HG02759 (cell line): ENCODE results near the gene GPR137.

Experiments used
- ATAC-seq: cut with Tn5 transposase; IDR thresholded peaks from one replicate; pipeline ENCODE4 v1.9.1; 2021; ENCODE audit warnings: mild to moderate bottlenecking, moderate library complexity; ENCODE audit not compliant: unreplicated experiment

Gene GPR137

DNA sequence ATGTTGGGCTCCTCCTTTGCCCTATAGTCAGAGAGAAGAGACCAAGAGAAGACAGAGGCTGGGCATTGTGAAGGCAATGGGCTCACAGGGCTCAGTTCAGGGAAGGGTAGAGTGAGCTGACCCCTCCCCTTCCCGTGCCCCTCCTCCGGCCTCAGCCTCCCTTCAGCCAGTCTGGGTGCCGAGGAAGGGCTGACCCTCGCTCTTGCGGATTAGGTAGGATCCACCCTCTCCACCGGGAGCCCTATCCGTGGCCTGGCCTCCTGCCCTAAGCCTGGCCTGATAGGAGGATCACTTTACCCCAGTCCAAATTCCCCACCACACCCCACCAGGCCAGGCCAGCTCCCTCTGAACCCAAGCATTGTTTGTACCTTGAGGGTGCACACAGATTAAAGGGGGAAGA is 37.1 kb upstream of the GPR137 start:
- ATAC-seq: no peak

GRCh38 chr11:64249038-64249437 is 36.6 kb upstream of the GPR137 start:
- no peak for ATAC-seq

GRCh38 chr11:64249563-64250414 is 35.9 kb upstream of the GPR137 start:
- ATAC-seq: no peak

DNA sequence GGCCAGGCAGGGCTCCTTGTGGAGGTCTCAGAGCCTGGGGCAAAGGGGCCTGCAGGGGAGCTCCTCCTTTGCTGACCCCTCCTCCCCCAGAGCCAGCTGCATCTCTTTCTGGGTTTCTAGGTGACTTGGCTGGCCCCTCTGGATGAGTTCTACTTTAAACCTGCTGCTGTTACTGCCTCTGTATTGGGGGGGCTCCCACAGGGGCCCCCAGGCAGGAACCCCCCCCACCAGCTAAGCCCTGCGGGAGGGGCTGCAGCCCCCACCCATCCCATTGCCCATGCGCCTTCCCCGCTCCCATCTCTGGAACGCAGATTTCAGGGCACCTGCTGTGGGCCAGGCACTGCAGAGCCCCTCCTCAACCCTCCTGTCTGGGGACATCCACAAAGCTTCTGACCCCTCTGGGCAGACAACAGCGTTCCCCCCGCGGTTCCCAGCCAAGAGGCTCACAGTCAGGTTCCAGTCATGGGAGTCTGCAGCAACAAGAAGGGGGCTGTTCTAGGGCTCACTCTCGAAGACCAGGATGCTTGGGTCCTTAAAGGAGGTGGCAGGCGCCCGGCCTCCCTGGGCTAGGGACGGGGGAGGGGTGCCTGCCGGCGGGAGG is 35.1 kb upstream of the GPR137 start:
- ATAC-seq: no peak

DNA sequence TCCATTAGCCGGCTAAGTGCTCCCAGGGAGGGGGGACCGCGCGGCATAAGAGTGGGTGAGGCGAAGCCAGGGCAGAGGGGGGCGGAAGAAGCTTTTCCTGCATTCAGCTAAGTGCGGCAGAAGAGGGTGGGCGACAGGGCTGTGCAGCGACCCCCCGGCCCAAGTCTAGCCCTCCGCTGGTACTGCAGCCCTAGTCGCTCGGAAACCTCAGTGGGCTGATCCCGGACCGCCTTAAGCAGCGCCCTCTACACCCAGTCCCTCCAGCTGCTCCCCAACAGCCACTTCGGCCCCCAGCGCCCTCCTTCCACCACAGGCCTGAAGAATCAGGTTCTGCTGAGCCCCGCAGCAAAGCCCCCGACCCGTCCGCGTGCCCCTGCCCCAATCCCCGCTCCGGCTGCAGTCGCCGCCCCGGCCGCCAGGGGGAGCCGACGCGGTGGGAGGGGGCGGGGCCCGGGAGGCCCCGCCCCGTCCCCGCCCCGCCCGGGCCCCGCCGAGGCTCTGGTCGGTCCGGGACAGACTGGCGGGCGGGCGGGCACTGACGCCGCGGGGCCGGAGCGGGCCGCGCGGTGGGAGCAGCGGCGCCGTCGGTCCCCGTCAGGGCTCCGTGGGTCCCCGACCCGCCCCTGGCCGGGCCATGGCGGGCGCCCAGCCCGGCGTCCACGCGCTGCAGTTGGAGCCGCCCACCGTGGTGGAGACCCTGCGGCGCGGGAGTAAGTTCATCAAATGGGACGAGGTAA is 34.5 kb upstream of the GPR137 start, which contains the start of gene PLCB3:
Gene PLCB3 (plus strand): TSS at position 515 of the 737 bp plus-strand sequence. CDS start 120 bp downstream, at position 635.
- peak; percentile 44 for ATAC-seq

- no peak for ATAC-seq
These were observed 34.0 kb upstream of the GPR137 start for GRCh38 chr11:64251753-64252002.

- no peak for ATAC-seq
These were observed 33.4 kb upstream of the GPR137 start for GRCh38 chr11:64252003-64252872.

DNA sequence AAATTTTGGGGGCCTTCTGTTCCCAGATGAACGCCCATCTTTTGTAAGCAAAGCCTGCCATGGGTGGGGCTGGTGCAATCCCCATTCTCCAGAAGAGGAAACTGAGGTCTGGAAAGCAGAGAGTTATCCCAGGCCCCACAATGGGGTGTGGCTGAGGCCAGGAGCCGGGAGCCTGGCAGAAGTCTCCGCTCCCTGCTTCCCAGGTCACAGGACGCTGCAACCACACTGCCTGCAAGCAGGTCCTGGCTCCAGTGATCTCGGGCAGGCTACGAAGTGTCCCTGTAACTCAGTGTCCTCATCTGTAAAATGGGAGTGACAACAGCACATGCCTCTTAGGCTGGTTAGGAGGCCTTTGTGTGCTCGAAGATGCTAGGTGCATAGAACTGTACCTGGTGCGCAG is 32.6 kb upstream of the GPR137 start:
- no peak for ATAC-seq

GRCh38 chr11:64253481-64253880 is 32.2 kb upstream of the GPR137 start:
- ATAC-seq: no peak

DNA sequence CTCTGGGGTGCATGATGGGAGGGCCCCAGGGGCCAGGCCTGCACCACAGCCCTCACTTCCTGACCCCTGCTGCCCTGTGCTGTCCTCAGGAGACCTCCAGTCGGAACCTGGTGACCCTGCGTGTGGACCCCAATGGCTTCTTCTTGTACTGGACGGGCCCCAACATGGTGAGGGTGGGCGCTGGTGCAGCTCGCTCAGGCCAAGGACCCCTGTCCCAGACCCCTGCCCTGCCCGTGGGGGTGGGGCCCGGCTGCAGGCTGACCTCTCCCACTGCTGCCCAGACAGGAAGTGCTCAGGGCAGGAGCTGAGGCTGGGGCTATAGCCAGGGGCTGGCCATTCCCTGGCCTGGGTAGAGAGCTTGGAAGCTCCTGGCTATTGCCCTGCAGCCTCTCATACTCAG is 31.3 kb upstream of the GPR137 start:
- no peak for ATAC-seq

GRCh38 chr11:64255135-64256128 is 30.2 kb upstream of the GPR137 start:
- ATAC-seq: no peak

DNA sequence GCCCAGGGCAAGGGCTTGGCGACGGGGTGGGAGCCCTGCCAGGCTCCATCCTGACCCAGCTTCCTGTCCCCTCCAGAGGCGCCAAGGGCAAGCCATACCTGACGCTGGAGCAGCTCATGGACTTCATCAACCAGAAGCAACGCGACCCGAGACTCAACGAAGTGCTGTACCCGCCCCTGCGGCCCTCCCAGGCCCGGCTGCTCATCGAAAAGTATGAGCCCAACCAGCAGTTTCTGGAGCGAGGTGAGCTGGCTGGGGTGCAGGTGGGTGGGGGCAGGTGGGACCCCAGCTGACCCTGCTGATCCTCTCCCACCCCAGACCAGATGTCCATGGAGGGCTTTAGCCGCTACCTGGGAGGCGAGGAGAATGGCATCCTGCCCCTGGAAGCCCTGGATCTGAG is 29.3 kb upstream of the GPR137 start:
- ATAC-seq: no peak

GRCh38 chr11:64258356-64258755 is 27.3 kb upstream of the GPR137 start:
- no peak for ATAC-seq

GRCh38 chr11:64258946-64259532 is 26.6 kb upstream of the GPR137 start:
- no peak for ATAC-seq

DNA sequence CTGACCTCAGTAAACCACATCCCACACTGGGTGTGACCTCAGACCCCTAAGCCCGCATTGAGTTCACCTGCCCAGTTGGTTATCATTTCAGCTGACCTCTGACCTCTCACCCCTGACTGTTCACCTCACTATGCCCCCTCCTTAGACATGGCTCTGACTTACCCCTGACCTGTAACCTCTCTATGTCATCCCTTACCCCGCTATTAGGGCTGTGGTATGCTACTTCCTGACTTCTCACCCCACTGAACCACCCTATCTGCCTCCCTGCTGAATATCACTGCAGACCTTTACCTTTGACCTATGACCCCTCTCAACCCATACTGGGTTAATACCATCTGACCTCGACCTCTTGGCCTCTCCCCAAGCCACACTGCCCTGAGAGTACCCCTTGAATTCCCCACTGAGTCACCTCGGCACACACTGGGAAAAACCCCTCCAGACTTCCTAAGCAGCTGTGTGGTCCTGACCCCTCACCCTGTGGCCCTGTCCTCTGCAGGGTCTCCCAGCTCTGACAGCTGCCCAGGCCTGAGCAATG is 26.0 kb upstream of the GPR137 start:
- ATAC-seq: no peak

DNA sequence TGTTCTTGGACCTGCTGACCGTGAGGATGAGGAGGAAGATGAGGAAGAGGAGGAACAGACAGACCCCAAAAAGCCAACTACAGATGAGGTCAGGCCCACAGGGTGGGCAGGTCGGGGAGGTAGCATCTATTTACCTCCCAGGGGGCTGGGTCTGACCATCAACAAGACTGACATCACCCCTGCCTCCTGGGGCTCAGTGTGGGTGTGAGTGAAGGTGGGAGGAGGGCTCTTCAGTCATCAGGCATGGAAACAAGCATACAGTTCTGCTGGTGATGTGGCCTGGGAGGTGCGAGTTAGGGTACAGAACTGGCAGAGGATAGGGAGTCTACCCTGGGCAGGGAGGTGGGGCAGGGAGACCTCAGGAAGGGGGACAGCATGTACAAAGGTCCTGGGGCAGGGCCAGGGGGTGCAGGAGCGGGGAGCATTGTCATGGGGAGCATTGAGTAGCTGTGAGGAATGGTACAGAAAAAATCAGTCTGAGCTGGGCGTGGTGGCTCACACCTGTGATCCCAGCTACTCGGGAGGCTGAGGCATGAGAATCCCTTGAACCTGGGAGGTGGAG is 25.4 kb upstream of the GPR137 start:
- no peak for ATAC-seq

- ATAC-seq: no peak
These were observed 24.0 kb upstream of the GPR137 start for GRCh38 chr11:64261556-64262080.

GRCh38 chr11:64262271-64263002 is 23.2 kb upstream of the GPR137 start:
- no peak for ATAC-seq
